DMS114 treated with DMSO at 0.1 percent for 48 hours (cell line): Measurements from ENCODE around the gene HMGA1.
A peak's percentile ranks its signal among the peaks of the same experiment; 100 is the strongest.
"Not testable (repeated sequence)": the region's sequence is repeated elsewhere in the genome, so short reads cannot be mapped to it uniquely, and the experiment has no call there.

Source experiments
- DNase-seq: peaks from one replicate; lab custom pipeline; 2025; ENCODE audit not compliant: unreplicated experiment; lab: John Stamatoyannopoulos, UW

HMGA1 gene

DNA sequence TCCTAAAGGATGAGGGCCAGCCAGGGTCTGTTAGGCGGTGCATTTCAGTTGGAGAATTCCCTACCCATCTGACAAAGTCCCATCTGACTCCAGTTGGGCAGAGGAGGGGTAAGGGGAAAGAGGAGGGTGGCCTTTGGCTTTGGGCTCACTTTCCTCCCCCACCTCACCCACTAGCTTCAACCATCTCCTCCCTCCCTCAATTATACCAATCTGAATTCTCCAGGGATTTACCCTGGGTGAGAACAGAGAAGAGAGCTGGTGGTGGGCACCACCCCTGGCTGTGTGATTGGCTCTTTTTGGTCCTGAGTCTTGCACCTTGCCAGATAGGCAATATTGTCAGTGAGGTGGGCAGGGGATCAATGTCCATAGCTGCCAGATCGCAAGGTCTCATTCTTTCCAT, 3.2 kb downstream of the HMGA1 start:
- no peak for DNase-seq

DNA sequence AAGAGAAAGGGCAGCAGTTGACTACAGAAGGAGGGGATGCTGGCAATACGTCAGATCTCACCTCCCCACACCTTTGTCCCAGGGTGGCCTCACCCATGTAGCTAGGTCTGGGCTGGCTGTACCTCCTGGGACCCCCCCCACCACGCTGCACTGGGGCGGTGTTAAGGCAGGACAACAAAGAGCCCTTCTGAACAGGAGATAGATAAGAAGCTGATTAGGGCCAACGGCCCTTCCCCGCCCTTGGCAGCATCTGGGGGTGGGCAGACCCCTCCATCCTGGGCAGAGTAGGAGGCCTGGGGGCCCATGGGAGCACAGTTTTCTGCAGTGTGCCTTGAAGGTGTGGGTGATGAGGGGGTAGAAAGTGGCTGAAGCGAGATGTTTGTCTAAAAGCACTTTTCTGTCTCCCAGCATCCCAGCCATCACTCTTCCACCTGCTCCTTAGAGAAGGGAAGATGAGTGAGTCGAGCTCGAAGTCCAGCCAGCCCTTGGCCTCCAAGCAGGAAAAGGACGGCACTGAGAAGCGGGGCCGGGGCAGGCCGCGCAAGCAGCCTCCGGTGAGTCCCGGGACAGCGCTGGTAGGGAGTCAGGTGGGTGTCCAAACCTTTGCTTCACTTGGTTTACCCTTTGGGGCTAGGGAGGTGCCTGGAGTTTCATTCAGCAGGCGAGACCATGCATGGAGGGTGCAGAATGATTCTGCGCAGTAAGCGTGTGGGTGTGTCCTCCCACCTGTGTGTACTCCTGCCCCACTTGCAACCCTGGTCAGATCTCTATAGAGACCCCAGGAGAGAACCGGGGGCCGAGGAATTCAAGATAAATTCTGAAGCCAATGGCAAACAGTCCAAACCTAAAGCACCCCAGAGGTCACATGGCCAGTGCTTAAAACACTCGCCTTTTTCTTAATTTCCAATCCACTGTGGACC, 3.9 kb downstream of the HMGA1 start:
- DNase-seq, result no peak

DNA sequence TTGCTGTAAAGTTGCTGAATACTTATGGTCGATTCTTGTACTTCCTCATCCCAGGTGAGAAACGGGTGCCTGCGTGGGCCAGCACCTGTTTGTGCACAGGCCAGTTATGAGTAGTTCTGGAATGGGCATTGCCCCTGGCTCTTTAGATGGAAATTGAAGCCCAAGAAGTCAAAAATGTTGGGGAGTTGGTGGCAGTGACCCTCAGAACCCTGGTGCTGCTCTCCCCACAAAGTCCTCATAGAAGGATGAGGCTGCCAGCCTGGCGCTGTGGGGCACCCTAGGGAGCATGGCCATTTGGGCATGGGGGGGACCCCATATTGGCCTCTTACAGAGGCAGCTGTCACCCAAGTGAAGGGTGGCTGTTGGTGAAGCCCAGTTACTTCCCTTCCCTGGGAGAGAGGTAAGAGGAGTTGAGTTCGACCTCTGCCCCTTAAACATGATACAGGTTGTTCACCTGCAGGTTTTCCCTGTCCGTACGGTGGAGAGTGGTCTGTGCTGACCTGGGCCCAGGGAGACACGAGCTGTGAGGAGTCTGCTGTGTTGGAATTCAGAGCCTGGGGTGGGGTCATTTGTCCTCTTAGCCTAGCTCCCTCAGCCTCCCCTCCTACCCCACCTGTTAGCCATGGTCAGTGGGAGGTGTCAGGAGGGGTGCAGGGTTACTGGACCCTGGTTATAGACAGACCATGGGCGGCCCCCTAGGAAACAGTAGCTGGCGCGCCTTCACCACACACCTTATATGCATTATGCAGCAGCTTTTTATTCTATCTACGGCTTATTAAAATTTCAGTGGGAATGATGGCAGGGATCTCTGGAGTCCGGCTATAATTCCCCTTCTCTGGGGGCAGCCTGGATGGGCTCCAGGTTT, 4.9 kb downstream of the HMGA1 start:
- DNase-seq, result no peak

DNA sequence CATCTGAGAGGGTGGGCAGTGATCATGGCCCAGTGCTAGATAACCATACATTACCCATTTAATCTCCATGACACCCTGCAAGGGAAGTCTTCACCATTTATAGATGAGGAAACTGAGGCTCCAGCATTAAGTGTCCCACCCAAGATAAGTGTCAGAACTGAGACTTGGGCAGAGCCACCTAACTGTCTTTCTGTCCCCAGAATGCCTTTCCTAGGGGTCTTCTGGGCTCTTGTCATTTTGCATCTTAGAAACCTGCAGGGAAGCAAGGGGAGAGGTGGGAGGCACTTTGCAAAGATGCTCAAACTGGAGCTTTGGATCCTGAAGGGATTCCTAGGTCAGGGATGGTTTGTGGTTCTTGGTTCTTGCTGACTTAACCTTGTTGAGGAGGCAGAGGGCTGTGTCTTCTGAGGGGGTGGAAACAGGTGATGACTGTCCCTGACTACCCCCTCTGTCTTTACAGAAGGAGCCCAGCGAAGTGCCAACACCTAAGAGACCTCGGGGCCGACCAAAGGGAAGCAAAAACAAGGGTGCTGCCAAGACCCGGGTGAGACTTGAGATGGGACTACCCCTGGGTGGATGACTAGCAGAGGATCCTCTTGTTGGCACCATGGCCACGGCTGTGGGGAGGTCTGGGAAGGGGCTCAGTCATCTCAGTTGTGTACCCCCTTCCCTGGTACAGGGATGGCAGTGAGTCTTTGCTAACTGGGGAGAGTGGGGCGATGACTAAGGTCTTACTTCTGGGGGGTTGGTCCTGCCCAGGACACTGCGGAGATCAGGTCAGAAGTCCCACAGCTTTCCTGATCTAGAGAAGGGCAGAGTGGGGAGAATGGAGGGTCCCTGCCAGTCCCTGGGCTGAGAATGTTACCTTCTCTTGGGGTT, 5.8 kb downstream of the HMGA1 start:
- no peak for DNase-seq

DNA sequence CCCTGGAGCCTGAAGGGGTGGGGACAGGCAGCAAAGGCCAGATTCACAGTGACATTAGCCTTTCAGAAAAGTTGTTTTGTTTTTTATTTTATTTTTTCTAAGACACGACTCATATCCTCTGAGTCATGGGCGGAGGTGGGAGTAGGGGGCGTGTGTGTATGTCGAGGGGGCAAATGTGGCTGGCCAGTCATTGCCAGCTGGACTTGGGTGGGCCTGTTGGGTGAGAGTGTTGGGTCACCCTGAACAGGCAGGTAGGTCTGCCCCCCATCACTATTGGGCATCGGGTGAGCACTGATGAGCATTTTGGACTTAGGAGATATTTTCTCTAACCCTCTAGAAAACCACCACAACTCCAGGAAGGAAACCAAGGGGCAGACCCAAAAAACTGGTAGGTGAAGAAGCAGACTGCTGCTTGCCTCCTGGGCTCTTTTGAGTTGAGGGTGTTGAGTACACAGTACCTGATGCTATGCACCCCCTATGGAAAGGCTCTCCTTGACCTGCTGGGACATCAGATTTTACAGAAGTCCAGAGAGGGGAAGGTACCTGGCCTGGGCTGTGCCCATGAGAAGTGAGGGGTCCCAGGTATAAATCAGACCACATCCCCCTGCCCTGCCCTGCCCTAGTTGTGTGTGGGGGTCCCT, 6.6 kb downstream of the HMGA1 start:
- no peak for DNase-seq

DNA sequence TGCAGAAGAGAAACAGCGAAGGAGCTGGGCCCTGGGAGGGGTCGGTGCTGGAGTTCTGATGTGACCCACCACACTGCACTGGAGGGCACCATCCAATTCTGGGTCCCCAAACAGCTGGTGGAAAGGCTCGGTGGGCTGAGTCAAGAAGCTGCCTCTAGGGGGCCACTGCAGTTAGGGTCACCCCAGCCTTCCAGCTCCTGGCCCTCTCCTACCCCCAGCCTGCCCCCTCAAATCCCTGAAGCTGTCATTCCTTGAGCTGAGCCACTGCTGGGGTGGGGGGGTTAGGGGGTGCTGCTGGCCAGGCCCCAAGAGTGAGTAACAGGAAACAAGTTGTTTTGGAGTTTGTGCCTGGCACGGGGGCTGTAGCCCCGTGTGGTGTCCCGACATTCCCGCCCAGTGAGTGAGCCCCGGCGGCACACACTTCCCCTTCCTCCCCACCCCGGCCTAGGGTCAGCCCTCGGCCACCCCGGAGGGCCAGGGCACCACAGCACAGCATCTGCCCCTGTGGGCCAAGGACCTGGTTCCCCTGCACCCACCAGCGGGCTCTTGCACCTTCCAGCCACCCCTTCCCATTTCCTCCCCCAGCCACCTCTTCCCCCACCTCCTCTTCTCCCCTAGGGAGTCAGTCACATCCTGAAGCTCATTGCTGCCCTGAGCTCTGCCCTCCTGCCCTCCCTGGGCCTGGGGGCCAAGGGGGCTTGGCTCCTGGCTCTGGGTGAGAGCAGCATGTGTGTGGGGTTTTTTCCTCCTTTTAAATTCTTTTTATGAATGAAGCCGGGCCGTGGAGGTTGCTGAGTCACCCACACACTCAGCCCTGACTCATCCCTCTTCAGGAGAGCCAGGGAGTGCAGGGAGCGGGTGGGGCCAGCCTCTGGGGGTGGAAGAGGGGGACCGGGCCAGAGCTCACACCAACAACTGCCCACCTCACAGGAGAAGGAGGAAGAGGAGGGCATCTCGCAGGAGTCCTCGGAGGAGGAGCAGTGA, 7.5 kb downstream of the HMGA1 start:
- DNase-seq, result no peak

DNA sequence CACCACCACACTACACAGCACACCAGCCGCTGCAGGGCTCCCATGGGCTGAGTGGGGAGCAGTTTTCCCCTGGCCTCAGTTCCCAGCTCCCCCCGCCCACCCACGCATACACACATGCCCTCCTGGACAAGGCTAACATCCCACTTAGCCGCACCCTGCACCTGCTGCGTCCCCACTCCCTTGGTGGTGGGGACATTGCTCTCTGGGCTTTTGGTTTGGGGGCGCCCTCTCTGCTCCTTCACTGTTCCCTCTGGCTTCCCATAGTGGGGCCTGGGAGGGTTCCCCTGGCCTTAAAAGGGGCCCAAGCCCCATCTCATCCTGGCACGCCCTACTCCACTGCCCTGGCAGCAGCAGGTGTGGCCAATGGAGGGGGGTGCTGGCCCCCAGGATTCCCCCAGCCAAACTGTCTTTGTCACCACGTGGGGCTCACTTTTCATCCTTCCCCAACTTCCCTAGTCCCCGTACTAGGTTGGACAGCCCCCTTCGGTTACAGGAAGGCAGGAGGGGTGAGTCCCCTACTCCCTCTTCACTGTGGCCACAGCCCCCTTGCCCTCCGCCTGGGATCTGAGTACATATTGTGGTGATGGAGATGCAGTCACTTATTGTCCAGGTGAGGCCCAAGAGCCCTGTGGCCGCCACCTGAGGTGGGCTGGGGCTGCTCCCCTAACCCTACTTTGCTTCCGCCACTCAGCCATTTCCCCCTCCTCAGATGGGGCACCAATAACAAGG, 8.5 kb downstream of the HMGA1 start:
- not testable (repeated sequence) for DNase-seq

DNA sequence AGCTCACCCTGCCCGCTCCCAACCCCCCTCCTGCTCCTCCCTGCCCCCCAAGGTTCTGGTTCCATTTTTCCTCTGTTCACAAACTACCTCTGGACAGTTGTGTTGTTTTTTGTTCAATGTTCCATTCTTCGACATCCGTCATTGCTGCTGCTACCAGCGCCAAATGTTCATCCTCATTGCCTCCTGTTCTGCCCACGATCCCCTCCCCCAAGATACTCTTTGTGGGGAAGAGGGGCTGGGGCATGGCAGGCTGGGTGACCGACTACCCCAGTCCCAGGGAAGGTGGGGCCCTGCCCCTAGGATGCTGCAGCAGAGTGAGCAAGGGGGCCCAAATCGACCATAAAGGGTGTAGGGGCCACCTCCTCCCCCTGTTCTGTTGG, 9.1 kb downstream of the HMGA1 start:
- DNase-seq, result not testable (repeated sequence)

DNA sequence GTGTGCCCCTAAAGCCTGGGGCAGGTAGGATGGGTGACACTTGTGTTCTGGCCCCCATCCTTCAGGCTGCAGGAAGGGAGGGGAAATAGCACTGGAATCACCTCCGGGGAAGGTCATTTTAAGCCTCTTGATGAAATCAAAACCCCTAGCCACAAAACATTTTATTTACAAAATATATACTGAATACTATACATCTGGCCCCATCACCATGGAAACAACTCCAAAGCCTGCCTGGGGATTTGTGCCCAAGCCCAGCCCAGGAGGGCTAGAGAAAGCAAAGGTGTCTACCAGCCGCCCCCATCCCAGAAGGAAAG, 9.5 kb downstream of the HMGA1 start:
- DNase-seq, result no peak

DNA sequence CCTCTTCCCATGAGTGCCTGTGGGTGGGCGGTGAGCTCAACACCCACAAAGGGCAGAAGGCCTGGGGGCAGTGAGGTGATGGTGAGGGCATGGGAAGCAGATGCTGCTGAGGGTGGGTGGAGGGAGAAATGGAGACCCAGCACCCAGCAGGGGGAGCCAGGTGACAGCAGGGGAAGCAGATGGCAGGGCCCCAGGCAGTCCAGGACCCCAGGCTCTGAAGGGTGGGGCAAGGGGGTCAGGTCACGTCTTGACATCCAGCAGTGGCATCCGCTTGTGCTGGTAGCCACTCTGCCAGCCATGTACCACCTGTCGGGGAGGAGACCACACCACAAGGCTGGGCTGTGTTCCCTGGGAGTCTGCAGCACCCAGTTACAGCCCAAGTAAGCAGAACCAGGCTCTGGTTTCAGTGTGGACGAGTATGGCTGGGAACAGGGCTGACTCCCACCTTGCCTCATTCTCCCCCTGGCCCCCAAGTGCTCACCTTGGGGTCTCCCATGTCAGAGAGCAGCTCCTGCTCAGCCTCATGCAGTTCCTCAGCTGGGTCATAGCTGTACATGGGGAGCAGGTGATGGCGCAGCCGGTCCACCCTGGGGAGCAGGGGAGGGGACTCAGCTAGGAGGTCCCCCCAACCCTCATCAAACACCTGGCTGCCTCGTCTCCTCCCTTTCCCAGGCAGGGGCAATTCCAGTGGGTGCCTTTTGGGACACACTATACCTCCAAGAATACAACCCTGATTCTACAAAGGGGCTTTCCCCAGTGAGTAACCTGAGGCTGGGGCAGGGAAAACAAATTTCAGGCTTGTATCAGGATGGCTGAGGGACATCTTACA, 10.1 kb downstream of the HMGA1 start:
- peak; percentile 29 for DNase-seq

DNA sequence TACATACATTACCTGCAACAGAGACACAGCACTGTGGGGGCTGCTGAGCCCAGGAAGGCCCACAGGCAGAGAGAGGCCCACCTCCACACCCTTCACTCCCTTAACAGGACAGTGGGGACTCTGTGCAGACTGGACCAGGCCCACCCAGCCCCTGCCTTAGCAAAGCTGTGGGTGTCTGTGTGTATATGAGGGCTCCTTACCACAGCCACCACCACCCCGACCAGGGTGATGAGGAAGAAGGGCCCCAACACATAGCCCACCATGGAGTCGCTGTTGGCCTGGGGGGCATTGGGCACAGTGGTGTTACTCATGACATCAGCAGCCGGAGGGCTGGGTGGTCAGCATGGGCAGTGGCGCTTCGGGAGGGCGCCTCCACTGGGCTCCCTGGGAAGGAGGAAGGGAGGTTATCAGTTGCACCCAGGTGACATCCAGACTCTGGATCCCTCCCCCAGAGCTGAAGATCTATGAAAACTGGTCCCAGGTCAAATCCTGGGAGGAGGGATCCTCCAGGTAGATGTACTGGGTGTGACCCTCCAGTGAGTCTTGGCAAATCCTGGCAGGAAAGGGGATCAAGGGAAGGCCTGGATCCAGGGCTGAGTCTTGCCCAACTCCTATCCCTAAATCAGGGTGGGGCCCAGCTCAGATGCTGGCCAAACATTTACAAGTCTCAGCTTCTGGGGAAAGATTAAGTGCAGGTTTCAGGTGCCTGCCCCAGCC, 11.0 kb downstream of the HMGA1 start:
- no peak for DNase-seq

DNA sequence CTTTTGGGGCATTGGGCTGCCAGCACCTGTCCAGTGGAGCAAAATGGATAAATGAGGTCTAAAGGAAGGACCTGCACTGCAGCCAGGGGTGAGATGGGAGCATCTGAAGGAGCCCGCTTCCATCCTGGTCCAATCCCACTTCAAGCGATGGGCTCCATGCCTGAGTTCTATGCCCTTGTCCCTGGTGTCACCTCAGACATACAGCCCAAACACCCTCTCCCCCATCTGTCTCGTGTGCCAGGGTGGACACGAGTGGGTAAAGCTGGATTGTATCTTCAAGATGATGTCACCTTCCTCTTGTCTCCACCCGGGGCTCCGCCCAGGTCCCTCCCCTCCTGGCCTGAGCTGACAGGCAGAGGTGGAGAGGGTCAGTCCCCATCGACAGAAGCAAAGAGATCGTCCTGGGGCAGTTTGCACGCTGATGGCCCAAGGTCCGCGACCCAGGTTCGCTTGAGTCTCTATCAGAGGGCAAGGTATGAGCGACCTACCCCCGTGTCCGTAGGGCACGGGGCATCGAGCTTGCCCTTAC, 11.6 kb downstream of the HMGA1 start:
- DNase-seq, result no peak

DNA sequence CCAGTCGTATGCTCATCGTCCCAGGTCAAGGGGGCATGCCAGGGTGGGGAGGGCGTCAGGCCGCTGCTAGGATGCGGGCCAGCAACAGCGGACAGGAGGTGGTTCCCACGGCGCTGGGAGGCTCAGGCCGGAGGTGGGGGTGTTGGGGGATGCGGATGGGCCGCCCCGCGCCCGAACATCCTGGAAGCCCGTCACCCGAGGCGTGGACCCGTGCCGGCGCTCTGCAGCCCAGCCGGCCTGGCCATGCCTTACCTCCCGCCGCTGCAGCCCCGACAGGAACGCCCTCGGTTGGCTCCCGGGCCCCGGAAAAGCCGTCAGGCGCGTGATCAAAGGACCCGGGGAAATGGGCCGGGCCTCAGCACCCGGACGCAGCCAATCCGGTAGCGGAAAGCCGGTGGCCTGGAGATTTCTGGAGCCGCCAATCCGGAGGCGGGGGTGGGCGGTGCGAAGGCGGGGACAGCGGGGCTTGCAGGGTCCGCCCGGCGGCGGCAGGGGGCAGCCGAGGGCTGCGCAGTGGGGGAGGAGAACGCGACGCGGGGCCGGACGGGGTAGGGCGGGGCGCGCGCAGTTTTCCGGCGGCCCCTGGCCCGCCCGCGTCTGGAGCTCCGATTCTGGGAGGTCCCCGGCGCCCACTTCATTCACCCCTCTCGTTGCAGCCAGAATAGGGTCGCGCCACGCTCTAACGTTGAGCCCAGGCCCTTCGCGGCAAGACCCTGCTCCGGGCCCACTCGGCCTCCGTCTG, 12.2 kb downstream of the HMGA1 start, which contains the start of gene SMIM29:
SMIM29 (minus strand) TSS at position 280 of the 742 bp plus-strand sequence. CDS start 1,215 bp downstream, outside the sequence.
- peak; percentile 93 for DNase-seq

DNA sequence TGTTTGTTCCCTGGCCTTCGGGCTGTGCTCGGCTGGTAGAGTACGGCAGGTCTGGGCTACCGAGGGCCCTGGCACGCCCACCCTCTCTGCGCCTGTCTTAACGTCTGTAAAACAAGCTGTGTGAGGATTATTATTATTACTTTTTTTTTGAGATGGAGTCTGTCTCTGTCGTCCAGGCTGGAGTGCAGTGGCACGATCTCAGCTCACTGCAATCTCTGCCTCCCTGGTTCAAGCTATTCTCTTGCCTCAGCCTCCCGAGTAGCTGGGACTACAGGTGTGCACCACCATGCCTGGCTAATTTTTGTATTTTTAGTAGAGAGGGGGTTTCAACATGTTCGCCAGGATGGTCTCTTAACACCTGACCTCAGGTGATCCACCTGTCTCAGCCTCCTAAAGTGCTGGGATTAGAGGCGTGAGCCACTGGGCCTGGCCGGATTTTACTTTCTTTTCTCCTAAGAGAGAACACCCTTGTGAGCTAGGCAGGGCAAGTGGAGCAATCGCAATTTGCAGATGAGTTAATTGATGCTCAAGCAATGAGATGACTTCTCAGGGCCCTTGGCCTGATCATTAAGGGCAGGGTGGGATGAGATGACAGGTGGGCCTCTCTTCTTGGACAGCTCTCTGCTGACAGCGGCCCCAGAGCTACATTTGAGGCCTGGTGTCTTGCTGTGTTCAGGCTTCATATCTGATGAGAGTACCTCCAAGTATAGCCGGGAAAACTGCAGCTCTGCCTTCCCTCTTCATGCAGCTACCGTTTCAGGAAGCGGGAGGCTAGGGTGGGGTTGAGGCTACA, 13.0 kb downstream of the HMGA1 start:
- DNase-seq, result peak; percentile 83

DNA sequence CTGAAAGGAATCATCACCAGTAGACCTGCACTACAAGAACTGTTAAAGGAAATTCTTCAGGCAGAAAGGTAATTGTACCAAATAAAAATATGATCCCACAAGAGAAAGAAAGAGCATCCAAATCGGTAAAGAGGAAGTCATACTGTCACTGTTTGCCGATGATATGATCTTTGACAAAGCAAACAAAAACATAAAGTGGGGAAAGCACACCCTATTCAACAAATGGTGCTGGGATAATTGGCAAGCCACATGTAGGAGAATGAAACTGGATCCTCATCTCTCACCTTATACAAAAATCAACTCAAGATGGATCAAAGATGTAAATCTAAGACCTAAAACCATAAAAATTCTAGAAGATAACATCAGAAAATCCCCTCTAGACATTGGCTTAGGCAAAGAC, 15.7 kb downstream of the HMGA1 start:
- not testable (repeated sequence) for DNase-seq
